ENCODE data around the gene CCDC18.

CCDC18 gene

GRCh38 chr1:93283496-93283895 lies 103.0 kb downstream of the CCDC18 start:
- TF ChIP-seq, protein P1, sequence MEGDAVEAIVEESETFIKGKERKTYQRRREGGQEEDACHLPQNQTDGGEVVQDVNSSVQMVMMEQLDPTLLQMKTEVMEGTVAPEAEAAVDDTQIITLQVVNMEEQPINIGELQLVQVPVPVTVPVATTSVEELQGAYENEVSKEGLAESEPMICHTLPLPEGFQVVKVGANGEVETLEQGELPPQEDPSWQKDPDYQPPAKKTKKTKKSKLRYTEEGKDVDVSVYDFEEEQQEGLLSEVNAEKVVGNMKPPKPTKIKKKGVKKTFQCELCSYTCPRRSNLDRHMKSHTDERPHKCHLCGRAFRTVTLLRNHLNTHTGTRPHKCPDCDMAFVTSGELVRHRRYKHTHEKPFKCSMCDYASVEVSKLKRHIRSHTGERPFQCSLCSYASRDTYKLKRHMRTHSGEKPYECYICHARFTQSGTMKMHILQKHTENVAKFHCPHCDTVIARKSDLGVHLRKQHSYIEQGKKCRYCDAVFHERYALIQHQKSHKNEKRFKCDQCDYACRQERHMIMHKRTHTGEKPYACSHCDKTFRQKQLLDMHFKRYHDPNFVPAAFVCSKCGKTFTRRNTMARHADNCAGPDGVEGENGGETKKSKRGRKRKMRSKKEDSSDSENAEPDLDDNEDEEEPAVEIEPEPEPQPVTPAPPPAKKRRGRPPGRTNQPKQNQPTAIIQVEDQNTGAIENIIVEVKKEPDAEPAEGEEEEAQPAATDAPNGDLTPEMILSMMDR (IDR thresholded peaks at IDR 0.05; ENCODE audit: borderline replicate concordance, insufficient read depth, low read depth, low read length), result no peak
- no peak overlapping the region for H3K4me3 ChIP-seq (ENCODE audit: low read depth, low read length)

DNA sequence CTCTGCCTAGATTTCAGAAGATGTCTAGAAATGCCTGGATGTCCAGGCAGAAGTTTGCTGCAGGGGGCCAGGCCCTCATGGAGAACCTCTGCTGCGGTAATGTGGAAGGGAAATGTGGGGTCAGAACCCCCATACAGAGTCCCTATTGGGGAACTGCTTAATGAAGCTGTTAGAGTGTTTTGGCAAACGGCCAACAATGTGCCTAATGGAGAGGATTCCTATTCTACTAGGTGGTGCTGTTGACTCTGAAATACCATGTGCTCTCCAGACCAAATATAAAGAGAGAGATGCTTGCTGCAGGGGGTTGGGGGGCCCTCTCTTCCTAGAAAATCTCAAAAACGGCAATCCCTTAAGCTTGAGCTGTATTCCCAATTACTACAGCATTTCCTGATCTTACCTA lies 108.0 kb downstream of the CCDC18 start:
- TF ChIP-seq, protein P1 (IDR thresholded peaks at IDR 0.05; ENCODE audit: borderline replicate concordance, insufficient read depth, low read depth, low read length), result no peak
- no peak overlapping the region for H3K4me3 ChIP-seq (ENCODE audit: low read depth, low read length)

DNA sequence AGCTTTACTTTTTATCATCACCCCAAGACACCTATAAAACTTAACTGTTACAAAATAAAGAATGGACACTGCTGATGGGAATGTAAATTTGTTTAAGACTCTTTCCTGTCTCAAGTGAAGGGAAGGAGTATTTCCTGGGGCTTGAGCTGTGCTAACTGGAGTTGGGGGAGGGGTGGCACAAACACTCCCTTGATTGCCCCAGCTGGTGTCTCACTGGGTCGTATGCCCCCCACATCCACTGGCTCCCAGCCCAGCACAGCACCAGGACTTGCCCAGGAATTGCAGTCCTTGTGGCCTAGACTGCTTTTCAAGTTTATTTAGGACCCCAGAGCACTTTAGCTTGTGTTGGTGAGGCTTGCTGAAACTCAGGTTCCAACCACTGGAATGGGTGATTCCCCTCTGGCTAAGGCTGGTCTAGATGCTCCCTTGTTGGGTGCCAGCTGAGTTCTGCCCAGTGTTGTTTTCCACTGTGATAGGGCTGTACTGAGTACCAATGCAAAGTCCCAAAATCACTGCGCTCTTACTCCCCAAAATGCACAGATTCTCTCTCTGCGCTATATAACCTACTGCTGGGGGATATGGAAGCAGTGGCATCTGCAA lies 116.1 kb downstream of the CCDC18 start:
- H3K4me3 ChIP-seq (ENCODE audit: low read depth, low read length), result no peak overlapping the region
- TF ChIP-seq, protein P1 (IDR thresholded peaks at IDR 0.05; ENCODE audit: borderline replicate concordance, insufficient read depth, low read depth, low read length), result no peak

GRCh38 chr1:93301131-93301530 lies 120.6 kb downstream of the CCDC18 start:
- no peak overlapping the region for H3K4me3 ChIP-seq (ENCODE audit: low read depth, low read length)
- TF ChIP-seq, protein P1 (IDR thresholded peaks at IDR 0.05; ENCODE audit: borderline replicate concordance, insufficient read depth, low read depth, low read length), result no peak

GRCh38 chr1:93302078-93302477 lies 121.6 kb downstream of the CCDC18 start:
- TF ChIP-seq, protein P1 (IDR thresholded peaks at IDR 0.05; ENCODE audit: borderline replicate concordance, insufficient read depth, low read depth, low read length), result no peak
- no peak overlapping the region for H3K4me3 ChIP-seq (ENCODE audit: low read depth, low read length)

- TF ChIP-seq, protein P1 (IDR thresholded peaks at IDR 0.05; ENCODE audit: borderline replicate concordance, insufficient read depth, low read depth, low read length), result peak; percentile 66; the same call in 1 of the 2 replicates
- no peak overlapping the region for H3K4me3 ChIP-seq (ENCODE audit: low read depth, low read length)
Measured at GRCh38 chr1:93304716-93305138, 124.2 kb downstream of the CCDC18 start.

DNA sequence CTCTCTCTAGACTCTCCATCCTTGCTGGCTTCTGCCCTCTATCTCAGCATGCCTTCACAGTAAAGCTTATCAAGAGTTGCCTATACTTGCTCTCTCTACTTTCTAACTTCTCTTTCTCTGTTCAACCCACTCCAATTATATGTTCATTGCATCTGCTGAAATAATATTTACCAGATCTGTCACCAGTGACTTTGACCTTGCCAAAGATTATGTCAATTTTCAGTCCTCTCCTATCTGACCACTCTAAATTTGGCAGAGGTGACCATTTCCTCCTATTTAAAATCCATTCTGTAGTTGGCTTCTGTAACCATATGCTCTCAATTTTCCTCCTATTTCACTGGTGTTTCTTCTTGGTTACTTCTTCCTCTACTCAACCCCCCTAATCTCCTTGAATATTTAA lies 126.4 kb downstream of the CCDC18 start:
- no peak overlapping the region for H3K4me3 ChIP-seq (ENCODE audit: low read depth, low read length)
- TF ChIP-seq, protein P1 (IDR thresholded peaks at IDR 0.05; ENCODE audit: borderline replicate concordance, insufficient read depth, low read depth, low read length), result no peak

Data from GM12875 (cell line).